ENCODE measurements around the gene HMGCS1.

GRCh38 chr5:43245724-43246385 is 67.4 kb downstream of the HMGCS1 start:
- TF ChIP-seq GATA2 (IDR thresholded peaks at IDR 0.05; ENCODE audit: low read depth, low read length) (no peak), GATA3 (IDR thresholded peaks at IDR 0.05; ENCODE audit: low read depth, low read length) (no peak)

All from SH-SY5Y (cell line).